DND-41 (cell line): ENCODE measurements around the gene PCDH10.

Experiments
- ATAC-seq: fragments of 200-7000 bp; cut with Tn5 transposase; 3 replicates; pipeline ENCODE4 v1.9.1; 2021; ENCODE audit warnings: low read depth; ENCODE audit not compliant: insufficient read depth
- DNase-seq: peaks from one replicate; pipeline ENCODE4 v3.0.0-alpha.2; 2020
- H2AFZ ChIP-seq: 2 replicates; pipeline ENCODE4 v1.6.0; 2012; ENCODE audit warnings: low read depth, low read length
- H3K27ac ChIP-seq: 2 replicates; pipeline ENCODE4 v1.5.1; 2012; ENCODE audit warnings: low read length, inconsistent platforms
- H3K27me3 ChIP-seq: fragments of 200-600 bp; sonication (generic); 2 replicates; pipeline ENCODE4 v1.6.0; 2012; ENCODE audit warnings: low read length, mild to moderate bottlenecking, inconsistent platforms; ENCODE audit not compliant: insufficient read depth, poor library complexity
- H3K36me3 ChIP-seq: 2 replicates; pipeline ENCODE4 v1.5.1; 2012; ENCODE audit warnings: low read length, inconsistent platforms; ENCODE audit not compliant: insufficient read depth
- H3K4me1 ChIP-seq: 2 replicates; pipeline ENCODE4 v1.5.1; 2012; ENCODE audit warnings: mild to moderate bottlenecking, low read length; ENCODE audit not compliant: insufficient read depth
- H3K4me2 ChIP-seq: 2 replicates; pipeline ENCODE4 v1.6.0; 2012; ENCODE audit warnings: mild to moderate bottlenecking, moderate library complexity, low read length, inconsistent platforms; ENCODE audit not compliant: insufficient read depth
- H3K4me3 ChIP-seq, 2 experiments: fragments of 200-600 bp in 1 of 2; shearing (Covaris generic) in 1 of 2; 2 replicates each; pipeline ENCODE4 v1.5.1; 2012 to 2016; ENCODE audit warnings: inconsistent platforms in 2 of 2, low read length in 2 of 2, mild to moderate bottlenecking in 2 of 2, low read depth in 1 of 2, moderate library complexity in 1 of 2
- H3K79me2 ChIP-seq: 2 replicates; pipeline ENCODE4 v1.6.0; 2012; ENCODE audit warnings: low read length, inconsistent platforms; ENCODE audit not compliant: insufficient read depth
- H3K9ac ChIP-seq: 2 replicates; pipeline ENCODE4 v1.6.0; 2012; ENCODE audit warnings: low read depth, mild to moderate bottlenecking, inconsistent platforms, low read length, moderate library complexity
- H3K9me3 ChIP-seq: 2 replicates; pipeline ENCODE4 v1.5.1; 2012; ENCODE audit warnings: low read length, moderate library complexity, mild to moderate bottlenecking, inconsistent platforms; ENCODE audit not compliant: insufficient read depth, severe bottlenecking
- H4K20me1 ChIP-seq: 2 replicates; pipeline ENCODE4 v1.6.0; 2012; ENCODE audit warnings: low read length; ENCODE audit not compliant: insufficient read depth
- EZH2 ChIP-seq: IDR thresholded peaks from 3 replicates; pipeline ENCODE4 v1.6.1; 2012; ENCODE audit warnings: borderline replicate concordance, low read depth, mild to moderate bottlenecking, moderate library complexity, low read length, inconsistent platforms; ENCODE audit not compliant: severe bottlenecking
- TF ChIP-seq, protein P1 (sequence below): IDR thresholded peaks from 2 replicates; pipeline ENCODE4 v1.5.1; 2012; ENCODE audit warnings: borderline replicate concordance, low read length, moderate library complexity, mild to moderate bottlenecking; ENCODE audit not compliant: poor library complexity, severe bottlenecking; ENCODE audit errors: extremely low read depth

The PCDH10 gene

DNA sequence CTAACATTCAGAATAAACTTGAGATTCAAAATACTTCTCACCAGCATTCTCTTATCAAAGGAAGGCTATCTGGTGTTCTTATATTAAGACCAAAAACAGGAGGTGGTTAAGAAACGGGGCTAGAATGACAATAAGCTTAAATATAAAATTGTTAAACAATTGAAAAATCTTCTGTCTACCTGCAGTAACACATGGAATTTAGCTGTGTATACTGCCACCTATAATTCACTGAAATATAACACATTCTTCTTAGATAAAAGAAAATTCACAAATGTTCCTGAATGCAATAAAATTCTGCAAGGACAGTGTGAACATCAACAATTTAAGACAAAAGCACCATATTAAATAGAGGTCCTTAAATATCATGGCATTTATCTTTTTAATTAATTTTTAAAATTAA lies 11.5 kb upstream of the PCDH10 start:
- Histone ChIP-seq H3K9ac (peak overlapping the region; percentile 35), H3K4me3 (no peak overlapping the region), H4K20me1 (no peaks in the 10 kb centered on the region), H3K4me1 (peaks cover 28% of the 10 kb centered on the region), H3K9me3 (no peaks in the 10 kb centered on the region), H3K27ac (peak overlapping the region; percentile 83), H3K36me3 (no peaks in the 10 kb centered on the region), H3K27me3 (no peaks in the 10 kb centered on the region), H3K79me2 (no peaks in the 10 kb centered on the region), H3K4me2 (peak overlapping the region; percentile 49), H2AFZ (peak overlapping the region; percentile 76; the same call in 1 of the 2 replicates)
- DNase-seq (no peak), ATAC-seq (peak; percentile 57)
- TF ChIP-seq, protein P1, sequence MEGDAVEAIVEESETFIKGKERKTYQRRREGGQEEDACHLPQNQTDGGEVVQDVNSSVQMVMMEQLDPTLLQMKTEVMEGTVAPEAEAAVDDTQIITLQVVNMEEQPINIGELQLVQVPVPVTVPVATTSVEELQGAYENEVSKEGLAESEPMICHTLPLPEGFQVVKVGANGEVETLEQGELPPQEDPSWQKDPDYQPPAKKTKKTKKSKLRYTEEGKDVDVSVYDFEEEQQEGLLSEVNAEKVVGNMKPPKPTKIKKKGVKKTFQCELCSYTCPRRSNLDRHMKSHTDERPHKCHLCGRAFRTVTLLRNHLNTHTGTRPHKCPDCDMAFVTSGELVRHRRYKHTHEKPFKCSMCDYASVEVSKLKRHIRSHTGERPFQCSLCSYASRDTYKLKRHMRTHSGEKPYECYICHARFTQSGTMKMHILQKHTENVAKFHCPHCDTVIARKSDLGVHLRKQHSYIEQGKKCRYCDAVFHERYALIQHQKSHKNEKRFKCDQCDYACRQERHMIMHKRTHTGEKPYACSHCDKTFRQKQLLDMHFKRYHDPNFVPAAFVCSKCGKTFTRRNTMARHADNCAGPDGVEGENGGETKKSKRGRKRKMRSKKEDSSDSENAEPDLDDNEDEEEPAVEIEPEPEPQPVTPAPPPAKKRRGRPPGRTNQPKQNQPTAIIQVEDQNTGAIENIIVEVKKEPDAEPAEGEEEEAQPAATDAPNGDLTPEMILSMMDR = peak; percentile 57
- no peak for TF ChIP-seq EZH2

DNA sequence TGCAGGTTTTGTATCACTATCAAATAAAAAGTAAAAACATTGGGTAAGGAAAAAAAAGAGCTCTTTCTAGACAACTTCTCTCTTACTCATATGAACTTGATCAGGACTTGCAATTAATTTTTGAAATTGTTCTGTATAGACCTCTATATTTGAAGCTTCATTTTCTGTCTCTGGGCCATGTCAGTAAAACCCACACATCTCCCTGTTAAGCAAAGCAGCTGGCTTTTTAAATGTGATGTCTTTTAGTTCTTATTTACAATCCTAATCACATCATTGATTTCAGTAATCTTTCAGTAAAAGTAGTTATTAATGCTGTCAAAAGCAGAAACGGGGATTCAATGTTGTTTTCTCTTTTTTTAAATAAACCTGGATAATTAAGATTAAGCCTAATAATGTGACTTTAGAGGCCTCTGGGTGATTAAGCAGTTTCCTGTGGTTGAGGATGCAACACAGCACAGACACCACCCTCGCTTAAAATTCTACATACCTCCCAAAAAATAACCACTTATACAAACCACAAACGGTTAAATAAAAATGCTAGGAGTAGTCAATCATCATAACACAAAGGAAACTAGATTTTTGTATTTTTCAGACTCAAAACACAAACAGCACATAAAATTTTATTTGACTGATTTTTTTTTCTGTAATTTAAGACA lies 5.2 kb upstream of the PCDH10 start:
- peak overlapping the region; percentile 52 for H2AFZ ChIP-seq
- peaks cover 20% of the 10 kb centered on the region for H3K9me3 ChIP-seq
- H4K20me1 ChIP-seq = no peaks in the 10 kb centered on the region
- no peaks in the 10 kb centered on the region for H3K36me3 ChIP-seq
- peak; percentile 65 for DNase-seq
- peak overlapping the region; percentile 51 for H3K9ac ChIP-seq
- H3K27me3 ChIP-seq = no peaks in the 10 kb centered on the region
- H3K27ac ChIP-seq = peak overlapping the region; percentile 91
- H3K4me2 ChIP-seq = peak overlapping the region; percentile 43
- TF ChIP-seq, protein P1 = no peak
- no peak for TF ChIP-seq EZH2
- peaks cover 43% of the 10 kb centered on the region for H3K4me1 ChIP-seq
- peak; percentile 93 for ATAC-seq
- H3K4me3 ChIP-seq = peak overlapping the region in 1 of 2 experiments; percentile 15; a peak in 1 of 4 replicates
- H3K79me2 ChIP-seq = no peaks in the 10 kb centered on the region

DNA sequence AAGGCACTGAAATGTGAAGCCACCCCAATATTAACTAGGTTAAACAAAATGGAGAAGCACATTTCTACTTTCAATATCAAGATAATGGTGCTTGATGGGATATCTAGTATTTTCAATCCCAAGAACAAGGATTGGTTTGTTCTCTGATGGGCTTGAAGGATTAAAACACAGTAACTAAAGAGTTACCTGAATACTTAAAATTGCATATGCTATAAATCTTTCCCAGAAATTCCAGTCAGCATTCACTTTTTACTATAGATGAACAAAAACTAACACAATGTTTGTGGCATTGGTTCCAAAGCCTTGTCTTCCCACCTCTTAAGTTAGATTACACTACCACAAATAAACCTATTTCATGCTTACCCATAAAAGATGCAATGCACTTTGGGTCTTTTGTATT lies 3.9 kb upstream of the PCDH10 start:
- Histone ChIP-seq H3K36me3 (no peaks in the 10 kb centered on the region), H3K9me3 (peaks cover 33% of the 10 kb centered on the region), H3K9ac (peak overlapping the region; percentile 51), H3K79me2 (no peaks in the 10 kb centered on the region), H3K27ac (peak overlapping the region; percentile 91), H4K20me1 (no peaks in the 10 kb centered on the region), H3K27me3 (no peaks in the 10 kb centered on the region), H2AFZ (peak overlapping the region; percentile 5), H3K4me2 (peak overlapping the region; percentile 39; the same call in 1 of the 2 replicates), H3K4me3 (no peak overlapping the region), H3K4me1 (peaks cover 43% of the 10 kb centered on the region)
- no peak for ATAC-seq
- no peak for TF ChIP-seq EZH2
- TF ChIP-seq, protein P1 = no peak
- no peak for DNase-seq
